DND-41 (cell line): ENCODE measurements around the gene SERP2.

Source experiments
- EZH2 ChIP-seq: IDR thresholded peaks from 3 replicates; pipeline ENCODE4 v1.6.1; 2012; ENCODE audit warnings: borderline replicate concordance, low read depth, mild to moderate bottlenecking, moderate library complexity, low read length, inconsistent platforms; ENCODE audit not compliant: severe bottlenecking
- TF ChIP-seq, protein P1 (sequence below): IDR thresholded peaks from 2 replicates; pipeline ENCODE4 v1.5.1; 2012; ENCODE audit warnings: borderline replicate concordance, low read length, moderate library complexity, mild to moderate bottlenecking; ENCODE audit not compliant: poor library complexity, severe bottlenecking; ENCODE audit errors: extremely low read depth

DNA sequence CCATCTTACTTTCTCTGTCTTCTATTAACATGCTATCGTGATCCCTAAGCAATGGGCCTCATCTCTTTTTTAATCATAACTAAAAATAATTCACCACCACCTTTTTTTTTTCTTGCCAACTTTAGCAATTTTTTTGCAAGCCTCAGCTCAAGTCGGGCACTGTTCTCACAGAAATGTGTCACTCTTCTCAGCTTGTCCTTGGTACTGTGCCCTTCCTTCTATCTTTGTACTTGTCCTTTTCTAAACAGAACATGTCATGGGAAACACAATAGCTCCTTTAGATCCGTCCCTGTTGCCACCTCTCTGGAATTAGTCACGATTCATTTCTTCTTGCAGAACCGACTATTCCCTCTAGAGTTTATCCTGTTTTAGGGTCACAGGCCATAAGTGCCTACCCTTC is 10.3 kb downstream of the SERP2 start:
- TF ChIP-seq, protein P1, sequence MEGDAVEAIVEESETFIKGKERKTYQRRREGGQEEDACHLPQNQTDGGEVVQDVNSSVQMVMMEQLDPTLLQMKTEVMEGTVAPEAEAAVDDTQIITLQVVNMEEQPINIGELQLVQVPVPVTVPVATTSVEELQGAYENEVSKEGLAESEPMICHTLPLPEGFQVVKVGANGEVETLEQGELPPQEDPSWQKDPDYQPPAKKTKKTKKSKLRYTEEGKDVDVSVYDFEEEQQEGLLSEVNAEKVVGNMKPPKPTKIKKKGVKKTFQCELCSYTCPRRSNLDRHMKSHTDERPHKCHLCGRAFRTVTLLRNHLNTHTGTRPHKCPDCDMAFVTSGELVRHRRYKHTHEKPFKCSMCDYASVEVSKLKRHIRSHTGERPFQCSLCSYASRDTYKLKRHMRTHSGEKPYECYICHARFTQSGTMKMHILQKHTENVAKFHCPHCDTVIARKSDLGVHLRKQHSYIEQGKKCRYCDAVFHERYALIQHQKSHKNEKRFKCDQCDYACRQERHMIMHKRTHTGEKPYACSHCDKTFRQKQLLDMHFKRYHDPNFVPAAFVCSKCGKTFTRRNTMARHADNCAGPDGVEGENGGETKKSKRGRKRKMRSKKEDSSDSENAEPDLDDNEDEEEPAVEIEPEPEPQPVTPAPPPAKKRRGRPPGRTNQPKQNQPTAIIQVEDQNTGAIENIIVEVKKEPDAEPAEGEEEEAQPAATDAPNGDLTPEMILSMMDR = no peak
- TF ChIP-seq EZH2 = no peak
